ENCODE results near the gene GIPC2.

DNA sequence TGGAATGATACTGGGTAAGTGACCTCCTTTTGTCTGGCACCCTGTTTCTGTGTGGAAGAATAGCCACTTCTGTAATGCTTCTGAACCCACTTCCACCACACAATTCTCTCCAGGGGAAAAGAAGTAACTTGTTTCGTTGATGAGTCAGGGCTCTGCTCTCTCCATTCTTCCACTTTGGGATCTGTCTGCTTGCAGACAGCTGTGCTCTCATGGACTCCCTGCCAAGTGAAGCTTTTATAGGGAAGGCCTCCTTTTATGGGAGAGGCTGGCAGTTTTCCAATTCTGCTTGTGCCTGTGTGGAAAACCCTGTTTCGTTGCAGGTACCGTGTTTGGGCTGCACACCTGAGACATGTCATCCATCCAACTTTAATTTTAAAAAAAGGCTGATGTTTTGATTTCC, 130.7 kb downstream of the GIPC2 start:
- no peak for TF ChIP-seq CTCF (IDR thresholded peaks at IDR 0.05)
- TF ChIP-seq POLR2AphosphoS5 (IDR thresholded peaks at IDR 0.05; ENCODE audit: low read depth, low read length) = no peak
- no peak for TF ChIP-seq REST (IDR thresholded peaks at IDR 0.05; ENCODE audit: insufficient read depth in 1 of 2, low read depth in 2 of 2, low read length in 1 of 2)
- no peak for TF ChIP-seq SIN3A (IDR thresholded peaks at IDR 0.05; ENCODE audit: borderline replicate concordance, insufficient read depth, low read depth, low read length)
- no peak for TF ChIP-seq TCF7L2 (IDR thresholded peaks at IDR 0.05; ENCODE audit: low read depth, low read length)

Data from Panc1 (cell line).